Spinal cord (tissue), 10 donors: ENCODE measurements around the gene RUVBL1. TPM values are rescaled to one million over a fixed set of nuclear protein-coding genes. Genes with fewer than 3 reads are reported as not detected.

Experiments
- DNase-seq, 6 donors: peaks; one replicate each; pipeline versions ENCODE4 v3.0.0 to v3.0.0-alpha.2; 2013 to 2015; ENCODE audit warnings: low spot score in 6 of 6, low read depth in 4 of 6
- H3K27ac ChIP-seq: one replicate; pipeline ENCODE4 v1.5.1; 2013; ENCODE audit warnings: low read depth, low read length, control low read depth
- H3K27me3 ChIP-seq: one replicate; pipeline ENCODE4 v1.6.1; 2013; ENCODE audit warnings: low read length; ENCODE audit not compliant: control insufficient read depth, insufficient read depth
- H3K36me3 ChIP-seq: one replicate; pipeline ENCODE4 v1.6.1; 2013; ENCODE audit warnings: low read length; ENCODE audit not compliant: control insufficient read depth, insufficient read depth
- H3K4me1 ChIP-seq: one replicate; pipeline ENCODE4 v1.6.1; 2013; ENCODE audit warnings: low read length; ENCODE audit not compliant: control insufficient read depth, insufficient read depth
- H3K4me3 ChIP-seq: one replicate; pipeline ENCODE4 v1.5.1; 2013; ENCODE audit warnings: low read depth, low read length, control low read depth
- H3K9me3 ChIP-seq: one replicate; pipeline ENCODE4 v1.6.1; 2013; ENCODE audit warnings: low read length; ENCODE audit not compliant: control insufficient read depth, insufficient read depth
- WGBS: methylation state at CpG from one replicate; pipeline ENCODE4 v1.1.5; 2013; ENCODE audit warnings: missing lambda C conversion rate; ENCODE audit not compliant: insufficient coverage; 5-methylcytosine and 5-hydroxymethylcytosine counted together
- long read RNA-seq, 4 donors: transcript quantifications; one replicate each; lab custom pipeline, GENCODE V29; 2026
- polyA plus RNA-seq, 2 donors: library from polyadenylated mRNA; unstranded; fragments of 120-200 nt; gene quantifications; one replicate each; pipeline ENCODE4 v1.2.1, GENCODE V29; 2013; ENCODE audit not compliant: insufficient read length in 2 of 2
- total RNA-seq, 2 donors: library from RNA; depleted of rRNA in 1 of 2; stranded (reverse); fragments of 120-200 nt in 1 of 2; fragments of >200 nt in 1 of 2; gene quantifications; one replicate each; pipeline versions ENCODE4 v1.2.3 to v1.2.4, GENCODE V29; 2013 to 2014
- donor health status: healthy.

Gene RUVBL1
- total RNA-seq, result 10 to 100 TPM; 37.0 to 58.6 TPM
- polyA plus RNA-seq, result 10 to 100 TPM; 47.0 to 48.6 TPM
- long read RNA-seq, donor 1, full-length matches to known transcripts, result 25 of 39 reads
- long read RNA-seq, donor 1, partial matches to known transcripts, result 14 of 39 reads
- long read RNA-seq, donor 1, other reads (novel, unspliced or antisense), result 0 of 39 reads
- long read RNA-seq, donor 2, full-length matches to known transcripts, result 3 of 3 reads
- long read RNA-seq, donor 2, partial matches to known transcripts, result 0 of 3 reads
- long read RNA-seq, donor 2, other reads (novel, unspliced or antisense), result 0 of 3 reads
- long read RNA-seq, donor 3, full-length matches to known transcripts, result 9 of 64 reads
- long read RNA-seq, donor 3, partial matches to known transcripts, result 19 of 64 reads
- long read RNA-seq, donor 3, other reads (novel, unspliced or antisense), result 36 of 64 reads
- long read RNA-seq, donor 4, full-length matches to known transcripts, result 14 of 27 reads
- long read RNA-seq, donor 4, partial matches to known transcripts, result 13 of 27 reads
- long read RNA-seq, donor 4, other reads (novel, unspliced or antisense), result 0 of 27 reads

GRCh38 chr3:128123538-128124368, at the start of gene RUVBL1:
Gene RUVBL1, minus strand, starts transcription at chr3:128123812. Its CDS starts 88 bp downstream, at chr3:128123724.
- peak within 1 kb of the TSS; percentile 78 for H3K27ac ChIP-seq
- WGBS, result under 1% methylated on average over 41 of the region's 47 CpGs
- H3K4me3 ChIP-seq, result peak within 1 kb of the TSS; percentile 62
- H3K36me3 ChIP-seq, result peaks cover 6% of the 10 kb centered on the region
- H3K4me1 ChIP-seq, result no peaks in the 10 kb centered on the region
- peak; percentile 82 to 99 (median 93) for DNase-seq
- peaks cover 5% of the 10 kb centered on the region for H3K27me3 ChIP-seq
- H3K9me3 ChIP-seq, result no peaks in the 10 kb centered on the region

GRCh38 chr3:128173200-128173599, 49.6 kb upstream of the RUVBL1 start:
- H3K36me3 ChIP-seq, result peaks cover 2% of the 10 kb centered on the region
- no peak overlapping the region for H3K27ac ChIP-seq
- H3K27me3 ChIP-seq, result no peaks in the 10 kb centered on the region
- no peak overlapping the region for H3K4me3 ChIP-seq
- 80% methylated on average over 7 of the region's 8 CpGs for WGBS
- no peaks in the 10 kb centered on the region for H3K9me3 ChIP-seq
- peaks cover 18% of the 10 kb centered on the region for H3K4me1 ChIP-seq
- DNase-seq, result peak in 1 of 6 donors; percentile 76

- Histone ChIP-seq H3K9me3 (no peaks in the 10 kb centered on the region), H3K4me1 (peaks cover 27% of the 10 kb centered on the region), H3K4me3 (no peak overlapping the region), H3K27me3 (no peaks in the 10 kb centered on the region), H3K36me3 (peaks cover 2% of the 10 kb centered on the region), H3K27ac (no peak overlapping the region)
- peak; percentile 43 to 87 (median 51) for DNase-seq
- 33% methylated on average over 2 of the region's 5 CpGs for WGBS
These were observed 47.4 kb upstream of the RUVBL1 start for GRCh38 chr3:128170866-128171516.

GRCh38 chr3:128168836-128169235, 45.2 kb upstream of the RUVBL1 start:
- no peak for DNase-seq
- Histone ChIP-seq H3K36me3 (peaks cover 6% of the 10 kb centered on the region), H3K9me3 (no peaks in the 10 kb centered on the region), H3K4me1 (peaks cover 15% of the 10 kb centered on the region), H3K4me3 (no peak overlapping the region), H3K27ac (peak overlapping the region; percentile 4), H3K27me3 (no peaks in the 10 kb centered on the region)
- 78% methylated on average over 1 of the region's 4 CpGs for WGBS

GRCh38 chr3:128167973-128168674, 44.5 kb upstream of the RUVBL1 start:
- peak in 2 of 6 donors; percentile 4 to 17 for DNase-seq
- Histone ChIP-seq H3K27ac (peak overlapping the region; percentile 4), H3K4me1 (peaks cover 13% of the 10 kb centered on the region), H3K27me3 (no peaks in the 10 kb centered on the region), H3K36me3 (peaks cover 5% of the 10 kb centered on the region), H3K9me3 (no peaks in the 10 kb centered on the region), H3K4me3 (no peak overlapping the region)
- whole genome bisulfite sequencing, result 15% methylated on average over 5 of the region's 5 CpGs

DNA sequence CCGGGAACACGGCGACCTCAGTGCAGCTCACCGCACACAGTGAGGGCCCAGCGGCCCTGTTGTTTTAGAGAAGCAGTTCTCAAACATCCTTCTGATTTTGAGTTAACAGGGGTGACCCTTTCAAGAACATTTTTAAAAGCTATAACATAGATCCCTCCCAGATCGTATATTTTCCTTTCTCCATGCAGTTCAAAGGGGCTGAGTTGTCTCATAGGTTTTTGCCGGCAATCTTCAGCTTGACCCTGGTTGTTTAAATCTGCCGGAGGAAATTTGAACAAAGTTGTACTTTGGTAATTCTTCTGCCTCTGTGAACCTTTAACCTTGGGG, 44.0 kb upstream of the RUVBL1 start:
- DNase-seq, result no peak
- Histone ChIP-seq H3K27ac (no peak overlapping the region), H3K4me1 (peaks cover 13% of the 10 kb centered on the region), H3K27me3 (no peaks in the 10 kb centered on the region), H3K36me3 (peaks cover 5% of the 10 kb centered on the region), H3K4me3 (no peak overlapping the region), H3K9me3 (no peaks in the 10 kb centered on the region)
- WGBS, result 56% methylated on average over 6 of the region's 8 CpGs

DNA sequence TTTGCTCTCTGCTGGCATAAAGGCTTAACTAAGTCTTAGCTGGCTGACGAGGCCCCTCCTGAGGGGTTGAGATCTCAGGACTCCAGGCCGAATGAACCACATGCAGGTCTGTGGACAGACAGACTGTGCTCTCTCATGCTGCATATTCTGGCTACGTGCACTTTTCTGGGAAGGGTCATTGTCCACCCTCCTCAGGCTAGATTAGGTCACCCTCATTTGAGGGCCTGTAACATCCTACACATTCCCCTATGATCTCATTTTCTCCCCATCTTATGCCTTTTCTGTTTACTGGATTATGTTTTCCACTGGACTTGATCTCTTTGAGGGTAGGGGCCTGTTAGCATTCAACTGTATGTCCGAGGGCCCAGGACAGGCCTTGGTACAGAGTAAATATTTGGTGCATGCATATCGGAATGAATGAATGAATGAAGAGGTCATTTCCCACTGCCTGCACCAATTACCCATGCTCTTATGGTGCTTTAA, 43.4 kb upstream of the RUVBL1 start:
- DNase-seq, result no peak
- H3K4me1 ChIP-seq, result peaks cover 13% of the 10 kb centered on the region
- no peak overlapping the region for H3K27ac ChIP-seq
- H3K9me3 ChIP-seq, result no peaks in the 10 kb centered on the region
- H3K4me3 ChIP-seq, result no peak overlapping the region
- H3K27me3 ChIP-seq, result no peaks in the 10 kb centered on the region
- 83% methylated on average over 3 of the region's 5 CpGs for WGBS
- peaks cover 5% of the 10 kb centered on the region for H3K36me3 ChIP-seq

DNA sequence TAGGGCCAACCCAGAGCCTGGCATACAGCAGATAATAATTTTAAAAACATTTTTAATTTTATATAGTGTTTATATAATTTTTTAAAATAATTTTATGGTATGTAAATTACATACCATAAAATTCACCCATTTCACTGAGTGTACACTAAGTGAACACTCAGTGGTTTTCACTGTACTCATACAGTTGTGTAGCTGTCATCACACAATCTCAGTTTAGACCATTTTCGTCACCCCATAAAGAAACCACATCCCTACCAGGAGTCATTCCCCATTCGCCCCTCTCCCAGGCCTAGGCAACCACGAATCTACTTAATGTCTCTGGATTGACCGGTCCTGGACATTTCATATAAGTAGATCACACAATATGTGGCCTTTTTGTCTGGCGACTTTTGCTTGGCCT, 39.8 kb upstream of the RUVBL1 start:
- Histone ChIP-seq H3K9me3 (no peaks in the 10 kb centered on the region), H3K27ac (no peak overlapping the region), H3K27me3 (no peaks in the 10 kb centered on the region), H3K4me1 (peaks cover 11% of the 10 kb centered on the region), H3K4me3 (no peak overlapping the region), H3K36me3 (peaks cover 5% of the 10 kb centered on the region)
- 94% methylated on average over 3 of the region's 5 CpGs for WGBS
- DNase-seq, result no peak

DNA sequence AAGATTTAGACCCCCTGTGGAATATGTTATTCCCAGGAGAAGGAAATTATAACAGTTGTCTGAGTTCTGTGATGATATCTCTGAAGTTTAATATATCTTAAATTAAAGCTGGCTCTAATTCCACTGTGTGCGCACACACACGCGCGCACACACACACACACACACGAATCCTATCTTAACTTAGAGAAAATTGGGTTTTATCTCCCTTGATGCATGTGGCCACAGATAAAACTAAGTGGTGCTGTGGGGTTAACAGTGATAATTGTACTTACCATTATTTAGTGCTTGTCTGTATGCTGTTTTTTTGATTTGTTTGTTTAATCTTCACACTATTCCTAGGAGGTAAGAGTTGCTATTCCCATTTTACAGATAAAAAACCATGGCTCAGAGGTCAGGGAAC, 37.0 kb upstream of the RUVBL1 start:
- DNase-seq, result no peak
- WGBS, result no CpG with 5 or more reads among the region's 5 CpGs

More for the DNA sequence above, 37.0 kb upstream of the RUVBL1 start:
- H3K27ac ChIP-seq, result no peak overlapping the region
- peaks cover 5% of the 10 kb centered on the region for H3K36me3 ChIP-seq
- H3K4me3 ChIP-seq, result no peak overlapping the region
- H3K9me3 ChIP-seq, result peaks cover 4% of the 10 kb centered on the region
- H3K4me1 ChIP-seq, result no peaks in the 10 kb centered on the region
- no peaks in the 10 kb centered on the region for H3K27me3 ChIP-seq
